Mammary epithelial cell (primary cell): ENCODE data around the gene ZFHX3.

ENCODE experiments used
- CTCF ChIP-seq, 2 donors: IDR thresholded peaks in 1 of 2; conservative IDR thresholded peaks in 1 of 2; 2 replicates each; pipeline ENCODE4 v1.5.1; 2011 to 2012; ENCODE audit warnings: inconsistent platforms in 2 of 2, low read length in 2 of 2, mild to moderate bottlenecking in 2 of 2, control low read depth in 1 of 2, low read depth in 1 of 2; ENCODE audit not compliant: insufficient read depth in 1 of 2; ENCODE audit errors: extremely low read depth in 1 of 2
- EZH2 ChIP-seq: IDR thresholded peaks from 2 replicates; pipeline ENCODE4 v1.6.1; 2012; ENCODE audit warnings: low read length, inconsistent platforms, borderline replicate concordance

- TF ChIP-seq EZH2 (no peak), CTCF (conservative IDR thresholded peaks at IDR 0.05 in 1 of 2, IDR thresholded peaks at IDR 0.05 in 1 of 2; ENCODE audit: extremely low read depth in 1 of 2, insufficient read depth in 1 of 2, low read depth in 1 of 2, low read length in 2 of 2) (no peak)
These were observed 45.1 kb downstream of the ZFHX3 start for GRCh38 chr16:73002866-73003265.
